Nephron progenitor cell (in vitro differentiated cells): ENCODE measurements around the gene RAPGEF1.

Experiments used
- DNase-seq: peaks from one replicate; pipeline ENCODE4 v3.0.0; 2021
- H3K27ac Mint-ChIP-seq: 2 replicates; pipeline ENCODE4 v1.8.0; 2021; ENCODE audit warnings: mild to moderate bottlenecking, moderate library complexity, mixed read lengths
- H3K27me3 Mint-ChIP-seq: 2 replicates; pipeline ENCODE4 v1.8.0; 2021; ENCODE audit warnings: mild to moderate bottlenecking, low read depth, mixed read lengths; ENCODE audit not compliant: poor library complexity
- H3K36me3 Mint-ChIP-seq: 2 replicates; pipeline ENCODE4 v1.8.0; 2021; ENCODE audit warnings: low read depth, mixed read lengths
- H3K4me1 Mint-ChIP-seq: 2 replicates; pipeline ENCODE4 v1.8.0; 2021; ENCODE audit warnings: mixed read lengths
- H3K4me3 Mint-ChIP-seq: 2 replicates; pipeline ENCODE4 v1.8.0; 2021; ENCODE audit warnings: mild to moderate bottlenecking, moderate library complexity, mixed read lengths
- H3K9me3 Mint-ChIP-seq: 2 replicates; pipeline ENCODE4 v1.8.0; 2021; ENCODE audit warnings: mild to moderate bottlenecking, moderate library complexity, mixed read lengths
- CTCF ChIP-seq: fragments of 200-600 bp; sonication (generic); IDR thresholded peaks from 2 replicates; pipeline ENCODE4 v1.5.0; 2021; ENCODE audit warnings: antibody characterized with exemption

RAPGEF1 gene

GRCh38 chr9:131589993-131590392 is 149.9 kb downstream of the RAPGEF1 start:
- Mint-ChIP-seq H3K9me3 (peaks cover 7% of the 10 kb centered on the region), H3K27me3 (no peaks in the 10 kb centered on the region), H3K4me1 (no peaks in the 10 kb centered on the region), H3K27ac (no peak overlapping the region), H3K4me3 (no peak overlapping the region), H3K36me3 (peaks cover 30% of the 10 kb centered on the region)
- no peak for TF ChIP-seq CTCF
- DNase-seq: no peak

- TF ChIP-seq CTCF: no peak
- H3K27me3 Mint-ChIP-seq: no peaks in the 10 kb centered on the region
- H3K4me3 Mint-ChIP-seq: no peak overlapping the region
- H3K9me3 Mint-ChIP-seq: peaks cover 7% of the 10 kb centered on the region
- H3K27ac Mint-ChIP-seq: no peak overlapping the region
- no peak for DNase-seq
- no peaks in the 10 kb centered on the region for H3K4me1 Mint-ChIP-seq
- H3K36me3 Mint-ChIP-seq: peaks cover 30% of the 10 kb centered on the region
Measured at GRCh38 chr9:131589124-131589711, 150.7 kb downstream of the RAPGEF1 start.

GRCh38 chr9:131588396-131588795 is 151.5 kb downstream of the RAPGEF1 start:
- Mint-ChIP-seq H3K27me3 (no peaks in the 10 kb centered on the region), H3K4me1 (peaks cover 5% of the 10 kb centered on the region), H3K4me3 (no peak overlapping the region), H3K27ac (no peak overlapping the region), H3K9me3 (peaks cover 7% of the 10 kb centered on the region), H3K36me3 (peaks cover 35% of the 10 kb centered on the region)
- no peak for TF ChIP-seq CTCF
- DNase-seq: no peak

GRCh38 chr9:131587906-131588305 is 152.0 kb downstream of the RAPGEF1 start:
- H3K27me3 Mint-ChIP-seq: no peaks in the 10 kb centered on the region
- H3K4me3 Mint-ChIP-seq: no peak overlapping the region
- peaks cover 7% of the 10 kb centered on the region for H3K9me3 Mint-ChIP-seq
- peaks cover 39% of the 10 kb centered on the region for H3K36me3 Mint-ChIP-seq
- H3K27ac Mint-ChIP-seq: no peak overlapping the region
- TF ChIP-seq CTCF: no peak
- H3K4me1 Mint-ChIP-seq: peaks cover 10% of the 10 kb centered on the region
- no peak for DNase-seq

- Mint-ChIP-seq H3K4me3 (no peak overlapping the region), H3K27ac (peak overlapping the region; percentile 32), H3K27me3 (no peaks in the 10 kb centered on the region), H3K4me1 (peaks cover 10% of the 10 kb centered on the region), H3K9me3 (peaks cover 7% of the 10 kb centered on the region), H3K36me3 (peaks cover 39% of the 10 kb centered on the region)
- TF ChIP-seq CTCF: no peak
- no peak for DNase-seq
Measured at GRCh38 chr9:131587331-131587730, 152.5 kb downstream of the RAPGEF1 start.

GRCh38 chr9:131585375-131585774 is 154.5 kb downstream of the RAPGEF1 start:
- Mint-ChIP-seq H3K4me3 (no peak overlapping the region), H3K36me3 (peaks cover 42% of the 10 kb centered on the region), H3K9me3 (peaks cover 7% of the 10 kb centered on the region), H3K4me1 (peaks cover 18% of the 10 kb centered on the region), H3K27ac (peak overlapping the region; percentile 42), H3K27me3 (peaks cover 2% of the 10 kb centered on the region)
- no peak for DNase-seq
- no peak for TF ChIP-seq CTCF
